SK-N-SH (cell line): ENCODE results near the gene MUTYH.

Source experiments
- EP300 ChIP-seq, 2 experiments: IDR thresholded peaks; 2 replicates each; pipeline versions ENCODE4 v1.4.0 to v1.6.1; 2012; ENCODE audit warnings: borderline replicate concordance in 1 of 2, low read depth in 1 of 2, low read length in 1 of 2
- EZH2phosphoT487 ChIP-seq: fragments of 200-600 bp; sonication (generic); IDR thresholded peaks from 2 replicates; pipeline ENCODE4 v1.6.1; 2017; ENCODE audit warnings: low read depth, mixed run types, mild to moderate bottlenecking, antibody characterized with exemption, moderate library complexity, borderline replicate concordance
- FOXJ3 ChIP-seq: sonication (generic); formaldehyde crosslinking; IDR thresholded peaks from 2 replicates; pipeline ENCODE4 v1.5.1; 2020; ENCODE audit warnings: mild to moderate bottlenecking, missing genetic modification reagents
- MEF2A ChIP-seq: IDR thresholded peaks from 2 replicates; pipeline ENCODE4 v1.4.0; 2012; ENCODE audit warnings: low read depth, borderline replicate concordance
- MXI1 ChIP-seq: IDR thresholded peaks from 2 replicates; pipeline ENCODE4 v1.6.1; 2012; ENCODE audit warnings: mild to moderate bottlenecking, low read depth, low read length, improper control_type of control experiment
- TAF1 ChIP-seq: IDR thresholded peaks from 2 replicates; pipeline ENCODE4 v1.6.1; 2012; ENCODE audit warnings: low read depth, mild to moderate bottlenecking, low read length, moderate library complexity, borderline replicate concordance
- YY1 ChIP-seq: IDR thresholded peaks from 2 replicates; pipeline ENCODE4 v1.4.0; 2012; ENCODE audit warnings: low read depth, mild to moderate bottlenecking
- TF ChIP-seq, protein P1 (sequence below): fragments of 200-600 bp; sonication (generic); IDR thresholded peaks from 2 replicates; pipeline ENCODE4 v1.6.1; 2017; ENCODE audit warnings: antibody characterized with exemption, mild to moderate bottlenecking, moderate library complexity
- TF ChIP-seq, protein P2 (sequence below): IDR thresholded peaks from 2 replicates; pipeline ENCODE4; 2012

DNA sequence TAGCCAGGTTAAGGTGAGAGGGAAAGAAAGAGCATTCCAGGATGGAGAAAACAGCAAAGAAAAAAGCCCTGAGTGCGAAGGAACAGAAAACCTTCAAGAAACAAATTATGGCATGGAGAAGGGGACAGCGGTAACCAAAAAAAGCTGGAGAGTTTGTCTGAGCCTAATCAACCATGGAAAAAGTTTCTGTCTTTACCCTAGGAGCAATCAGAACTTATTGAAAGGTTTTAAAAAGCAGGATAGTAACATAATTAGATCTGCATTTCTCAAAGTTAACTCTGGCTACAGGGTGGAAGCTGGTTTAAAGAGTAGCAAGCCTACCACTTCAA lies 39.6 kb downstream of the MUTYH start:
- TF ChIP-seq EZH2phosphoT487: no peak
- TF ChIP-seq FOXJ3 (CRISPR knock-in tag): no peak
- TF ChIP-seq EP300 (IDR thresholded peaks at IDR 0.05; ENCODE audit: borderline replicate concordance in 1 of 2, low read depth in 1 of 2, low read length in 1 of 2): no peak
- TF ChIP-seq, protein P1, sequence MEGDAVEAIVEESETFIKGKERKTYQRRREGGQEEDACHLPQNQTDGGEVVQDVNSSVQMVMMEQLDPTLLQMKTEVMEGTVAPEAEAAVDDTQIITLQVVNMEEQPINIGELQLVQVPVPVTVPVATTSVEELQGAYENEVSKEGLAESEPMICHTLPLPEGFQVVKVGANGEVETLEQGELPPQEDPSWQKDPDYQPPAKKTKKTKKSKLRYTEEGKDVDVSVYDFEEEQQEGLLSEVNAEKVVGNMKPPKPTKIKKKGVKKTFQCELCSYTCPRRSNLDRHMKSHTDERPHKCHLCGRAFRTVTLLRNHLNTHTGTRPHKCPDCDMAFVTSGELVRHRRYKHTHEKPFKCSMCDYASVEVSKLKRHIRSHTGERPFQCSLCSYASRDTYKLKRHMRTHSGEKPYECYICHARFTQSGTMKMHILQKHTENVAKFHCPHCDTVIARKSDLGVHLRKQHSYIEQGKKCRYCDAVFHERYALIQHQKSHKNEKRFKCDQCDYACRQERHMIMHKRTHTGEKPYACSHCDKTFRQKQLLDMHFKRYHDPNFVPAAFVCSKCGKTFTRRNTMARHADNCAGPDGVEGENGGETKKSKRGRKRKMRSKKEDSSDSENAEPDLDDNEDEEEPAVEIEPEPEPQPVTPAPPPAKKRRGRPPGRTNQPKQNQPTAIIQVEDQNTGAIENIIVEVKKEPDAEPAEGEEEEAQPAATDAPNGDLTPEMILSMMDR: no peak
- no peak for TF ChIP-seq MXI1
- no peak for TF ChIP-seq TAF1
- TF ChIP-seq, protein P2, sequence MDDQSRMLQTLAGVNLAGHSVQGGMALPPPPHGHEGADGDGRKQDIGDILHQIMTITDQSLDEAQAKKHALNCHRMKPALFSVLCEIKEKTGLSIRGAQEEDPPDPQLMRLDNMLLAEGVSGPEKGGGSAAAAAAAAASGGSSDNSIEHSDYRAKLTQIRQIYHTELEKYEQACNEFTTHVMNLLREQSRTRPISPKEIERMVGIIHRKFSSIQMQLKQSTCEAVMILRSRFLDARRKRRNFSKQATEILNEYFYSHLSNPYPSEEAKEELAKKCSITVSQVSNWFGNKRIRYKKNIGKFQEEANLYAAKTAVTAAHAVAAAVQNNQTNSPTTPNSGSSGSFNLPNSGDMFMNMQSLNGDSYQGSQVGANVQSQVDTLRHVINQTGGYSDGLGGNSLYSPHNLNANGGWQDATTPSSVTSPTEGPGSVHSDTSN: no peak
- TF ChIP-seq YY1: no peak
- TF ChIP-seq MEF2A: no peak
